ENCODE data around the gene PUM1.
"Not testable (repeated sequence)": the region's sequence is repeated elsewhere in the genome, so short reads cannot be mapped to it uniquely, and the experiment has no call there.

PUM1 gene

GRCh38 chr1:31063631-31064030, 1.9 kb downstream of the PUM1 start:
- no peak for TF ChIP-seq CTCF (IDR thresholded peaks at IDR 0.05; ENCODE audit: low read depth, low read length)
- H3K4me3 ChIP-seq (ENCODE audit: low read depth, low read length): peak overlapping the region; percentile 95

GRCh38 chr1:31062867-31063380, 2.6 kb downstream of the PUM1 start:
- TF ChIP-seq CTCF (IDR thresholded peaks at IDR 0.05; ENCODE audit: low read depth, low read length): no peak
- H3K4me3 ChIP-seq (ENCODE audit: low read depth, low read length): peak overlapping the region; percentile 95

DNA sequence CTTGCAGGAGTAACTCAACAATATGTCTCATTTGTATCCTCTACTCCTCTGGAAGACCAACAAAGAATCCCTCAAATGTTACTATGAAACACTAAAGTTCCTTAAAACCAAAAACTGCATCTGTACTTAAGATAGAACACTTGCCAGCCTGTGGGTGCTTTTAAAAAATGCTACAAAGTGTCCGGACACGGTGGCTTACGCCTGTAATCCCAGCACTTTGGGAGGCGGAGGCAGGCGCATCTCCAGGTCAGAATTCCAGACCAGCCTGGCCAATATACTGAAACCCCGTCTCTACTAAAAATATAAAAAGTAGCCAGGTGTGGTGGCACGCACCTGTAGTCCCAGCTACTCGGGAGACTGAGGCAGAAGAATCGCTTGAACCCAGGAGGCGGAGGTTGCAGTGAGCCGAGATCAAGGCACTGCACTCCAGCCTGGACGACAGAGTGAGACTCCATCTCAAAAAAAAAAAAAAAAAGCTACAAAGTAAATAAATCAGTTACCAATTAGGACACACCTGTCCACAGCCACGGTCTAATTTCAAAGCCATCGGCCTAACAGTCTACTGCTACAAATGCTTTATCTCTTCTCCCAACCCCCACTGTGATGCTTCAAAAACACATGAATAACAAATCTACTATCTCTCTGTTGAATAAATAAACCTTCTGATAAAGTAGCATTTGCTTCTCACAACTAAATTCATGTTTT, 3.2 kb downstream of the PUM1 start:
- not testable (repeated sequence) for H3K4me3 ChIP-seq (ENCODE audit: low read depth, low read length)

DNA sequence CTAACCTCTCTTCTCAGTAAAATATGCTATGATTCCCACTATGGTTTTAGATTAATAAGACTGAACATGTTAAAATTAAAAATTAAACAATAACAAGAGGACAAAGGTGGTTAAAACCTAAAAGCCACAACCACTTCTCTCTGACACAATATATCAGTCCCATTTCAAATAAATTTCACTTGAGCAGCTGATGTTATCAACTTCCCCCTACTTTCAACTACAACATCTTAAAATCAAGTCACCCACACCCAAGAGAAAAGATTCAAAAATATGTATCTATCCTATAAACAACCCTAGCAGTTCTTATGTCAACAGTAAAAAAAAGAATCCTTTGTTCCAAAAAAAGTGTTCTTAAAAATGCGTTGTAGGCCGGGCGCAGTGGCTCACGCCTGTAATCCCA, 7.5 kb downstream of the PUM1 start:
- no peak overlapping the region for H3K4me3 ChIP-seq (ENCODE audit: low read depth, low read length)
- TF ChIP-seq CTCF (IDR thresholded peaks at IDR 0.05; ENCODE audit: low read depth, low read length): no peak

DNA sequence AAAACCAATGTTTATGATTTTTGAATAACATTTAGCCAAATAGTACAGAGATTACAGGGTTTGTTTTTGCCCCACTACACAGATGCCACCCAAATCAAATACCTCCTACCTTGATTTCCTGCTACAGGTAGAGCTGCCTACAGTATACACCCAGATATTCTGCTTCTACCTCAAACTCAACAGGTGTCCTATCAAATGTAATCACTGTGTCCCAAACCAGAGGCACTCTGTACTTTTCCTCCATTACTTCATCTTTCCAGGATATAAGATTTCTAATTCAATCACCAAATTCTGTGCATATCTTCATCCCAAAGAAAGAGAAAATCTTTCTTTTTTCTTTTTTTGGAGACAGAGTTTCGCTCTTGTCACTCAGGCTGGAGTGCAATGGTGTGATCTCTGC, 9.6 kb downstream of the PUM1 start:
- H3K4me3 ChIP-seq (ENCODE audit: low read depth, low read length): no peak overlapping the region
- no peak for TF ChIP-seq CTCF (IDR thresholded peaks at IDR 0.05; ENCODE audit: low read depth, low read length)

- H3K4me3 ChIP-seq (ENCODE audit: low read depth, low read length): no peak overlapping the region
- TF ChIP-seq CTCF (IDR thresholded peaks at IDR 0.05; ENCODE audit: low read depth, low read length): no peak
Observed at GRCh38 chr1:31055501-31055900, 10.0 kb downstream of the PUM1 start.

GRCh38 chr1:31054958-31055481, 10.5 kb downstream of the PUM1 start:
- no peak for TF ChIP-seq CTCF (IDR thresholded peaks at IDR 0.05; ENCODE audit: low read depth, low read length)

More at GRCh38 chr1:31054958-31055481, 10.5 kb downstream of the PUM1 start:
- no peak overlapping the region for H3K4me3 ChIP-seq (ENCODE audit: low read depth, low read length)

Data from WI38 (cell line).